Glutamatergic neuron (in vitro differentiated cells): ENCODE data around the gene AXL. TPM values are rescaled to one million over a fixed set of nuclear protein-coding genes. Genes with fewer than 3 reads are reported as not detected.
A peak's percentile ranks its signal among the peaks of the same experiment; 100 is the strongest.

Experiments
- DNase-seq: peaks from one replicate; pipeline ENCODE4 v3.0.0; 2022
- H3K27ac Mint-ChIP-seq: one replicate; pipeline ENCODE4 v1.8.0; 2020; ENCODE audit warnings: mild to moderate bottlenecking, mixed read lengths, inconsistent platforms; ENCODE audit not compliant: unreplicated experiment
- H3K27me3 Mint-ChIP-seq: one replicate; pipeline ENCODE4 v1.8.0; 2020; ENCODE audit warnings: mild to moderate bottlenecking, moderate library complexity, mixed read lengths, inconsistent platforms; ENCODE audit not compliant: unreplicated experiment
- H3K36me3 Mint-ChIP-seq: one replicate; pipeline ENCODE4 v1.8.0; 2020; ENCODE audit warnings: mild to moderate bottlenecking, mixed read lengths, inconsistent platforms; ENCODE audit not compliant: unreplicated experiment
- H3K4me1 Mint-ChIP-seq: one replicate; pipeline ENCODE4 v1.8.0; 2020; ENCODE audit warnings: mild to moderate bottlenecking, low read depth, mixed read lengths, inconsistent platforms; ENCODE audit not compliant: unreplicated experiment
- H3K4me3 Mint-ChIP-seq: one replicate; pipeline ENCODE4 v1.8.0; 2020; ENCODE audit warnings: mild to moderate bottlenecking, mixed read lengths, inconsistent platforms; ENCODE audit not compliant: unreplicated experiment
- H3K9me3 Mint-ChIP-seq: one replicate; pipeline ENCODE4 v1.8.0; 2020; ENCODE audit warnings: mild to moderate bottlenecking, moderate library complexity, mixed read lengths, inconsistent platforms; ENCODE audit not compliant: unreplicated experiment
- total RNA-seq: library from RNA; stranded (reverse); fragmentation: NEBNext Ultra II Directional; extraction: Animal tissue kit (Norgen Biotek cat#: 25700); gene quantifications from one replicate; pipeline ENCODE4 v1.2.1, GENCODE V29; 2021; ENCODE audit not compliant: unreplicated experiment
- TF ChIP-seq, protein P1 (sequence below): fragments of 200-600 bp; sonication (generic); IDR thresholded peaks from one replicate; pipeline ENCODE4 v1.5.0; 2021; ENCODE audit not compliant: partially characterized antibody, unreplicated experiment

The AXL gene
- total RNA-seq, 1 donor from 2014 or later: not detected

DNA sequence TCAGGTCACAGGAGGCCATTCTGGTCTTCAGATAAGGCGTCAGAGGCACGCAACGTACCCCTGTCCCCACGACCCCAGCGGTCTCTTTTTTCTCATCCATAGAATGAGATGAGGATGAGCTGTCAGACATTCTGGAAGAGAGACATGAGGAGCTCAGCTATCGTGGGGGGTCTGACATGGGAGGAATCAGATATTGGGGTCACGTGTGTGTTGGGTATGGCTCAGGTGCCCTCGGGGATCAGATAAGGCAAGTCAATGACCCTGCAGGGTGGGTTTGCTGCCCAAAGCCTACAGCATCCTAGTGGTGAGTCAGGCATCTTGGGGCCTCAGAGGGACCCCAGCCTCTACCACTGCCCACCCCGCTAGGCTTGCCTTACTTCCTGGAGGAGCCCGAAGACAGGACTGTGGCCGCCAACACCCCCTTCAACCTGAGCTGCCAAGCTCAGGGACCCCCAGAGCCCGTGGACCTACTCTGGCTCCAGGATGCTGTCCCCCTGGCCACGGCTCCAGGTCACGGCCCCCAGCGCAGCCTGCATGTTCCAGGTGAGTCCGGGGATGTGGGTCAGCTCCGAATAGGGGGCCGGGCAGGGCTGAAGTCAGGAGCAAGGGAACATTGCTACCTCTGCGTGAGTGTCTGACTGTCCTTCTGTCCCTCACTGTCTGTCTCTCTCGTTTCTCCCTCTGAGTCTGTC lies 2.6 kb downstream of the AXL start:
- DNase-seq: no peak
- Mint-ChIP-seq H3K27ac (no peak overlapping the region), H3K27me3 (peaks cover 20% of the 10 kb centered on the region), H3K4me3 (peak overlapping the region; percentile 59), H3K36me3 (peaks cover 6% of the 10 kb centered on the region), H3K9me3 (peaks cover 3% of the 10 kb centered on the region), H3K4me1 (peaks cover 4% of the 10 kb centered on the region)
- TF ChIP-seq, protein P1, sequence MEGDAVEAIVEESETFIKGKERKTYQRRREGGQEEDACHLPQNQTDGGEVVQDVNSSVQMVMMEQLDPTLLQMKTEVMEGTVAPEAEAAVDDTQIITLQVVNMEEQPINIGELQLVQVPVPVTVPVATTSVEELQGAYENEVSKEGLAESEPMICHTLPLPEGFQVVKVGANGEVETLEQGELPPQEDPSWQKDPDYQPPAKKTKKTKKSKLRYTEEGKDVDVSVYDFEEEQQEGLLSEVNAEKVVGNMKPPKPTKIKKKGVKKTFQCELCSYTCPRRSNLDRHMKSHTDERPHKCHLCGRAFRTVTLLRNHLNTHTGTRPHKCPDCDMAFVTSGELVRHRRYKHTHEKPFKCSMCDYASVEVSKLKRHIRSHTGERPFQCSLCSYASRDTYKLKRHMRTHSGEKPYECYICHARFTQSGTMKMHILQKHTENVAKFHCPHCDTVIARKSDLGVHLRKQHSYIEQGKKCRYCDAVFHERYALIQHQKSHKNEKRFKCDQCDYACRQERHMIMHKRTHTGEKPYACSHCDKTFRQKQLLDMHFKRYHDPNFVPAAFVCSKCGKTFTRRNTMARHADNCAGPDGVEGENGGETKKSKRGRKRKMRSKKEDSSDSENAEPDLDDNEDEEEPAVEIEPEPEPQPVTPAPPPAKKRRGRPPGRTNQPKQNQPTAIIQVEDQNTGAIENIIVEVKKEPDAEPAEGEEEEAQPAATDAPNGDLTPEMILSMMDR: no peak

DNA sequence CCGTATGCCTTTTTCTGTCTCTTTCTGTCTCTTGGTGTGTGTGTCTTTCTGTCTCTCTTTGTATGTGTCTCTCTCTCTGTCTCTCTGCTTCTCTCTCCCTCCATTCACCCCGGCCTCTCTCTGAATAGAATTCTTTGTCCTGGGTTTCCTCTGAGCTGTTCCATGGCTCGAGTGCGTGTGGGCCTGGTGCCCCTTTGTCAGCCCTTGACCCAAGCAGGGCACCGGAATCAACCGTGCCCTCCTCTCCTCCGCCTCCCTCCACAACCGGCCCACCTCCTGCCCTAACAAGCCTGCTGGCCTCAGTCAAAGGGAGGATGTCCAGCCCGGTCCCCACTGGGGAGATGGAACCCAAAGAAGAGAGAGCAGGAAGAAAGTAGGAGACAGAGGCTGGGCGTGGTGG lies 3.2 kb downstream of the AXL start:
- DNase-seq: no peak
- Mint-ChIP-seq H3K4me3 (peak overlapping the region; percentile 59), H3K27me3 (peaks cover 22% of the 10 kb centered on the region), H3K9me3 (peaks cover 3% of the 10 kb centered on the region), H3K4me1 (peaks cover 4% of the 10 kb centered on the region), H3K36me3 (peaks cover 6% of the 10 kb centered on the region), H3K27ac (no peak overlapping the region)
- TF ChIP-seq, protein P1: no peak

DNA sequence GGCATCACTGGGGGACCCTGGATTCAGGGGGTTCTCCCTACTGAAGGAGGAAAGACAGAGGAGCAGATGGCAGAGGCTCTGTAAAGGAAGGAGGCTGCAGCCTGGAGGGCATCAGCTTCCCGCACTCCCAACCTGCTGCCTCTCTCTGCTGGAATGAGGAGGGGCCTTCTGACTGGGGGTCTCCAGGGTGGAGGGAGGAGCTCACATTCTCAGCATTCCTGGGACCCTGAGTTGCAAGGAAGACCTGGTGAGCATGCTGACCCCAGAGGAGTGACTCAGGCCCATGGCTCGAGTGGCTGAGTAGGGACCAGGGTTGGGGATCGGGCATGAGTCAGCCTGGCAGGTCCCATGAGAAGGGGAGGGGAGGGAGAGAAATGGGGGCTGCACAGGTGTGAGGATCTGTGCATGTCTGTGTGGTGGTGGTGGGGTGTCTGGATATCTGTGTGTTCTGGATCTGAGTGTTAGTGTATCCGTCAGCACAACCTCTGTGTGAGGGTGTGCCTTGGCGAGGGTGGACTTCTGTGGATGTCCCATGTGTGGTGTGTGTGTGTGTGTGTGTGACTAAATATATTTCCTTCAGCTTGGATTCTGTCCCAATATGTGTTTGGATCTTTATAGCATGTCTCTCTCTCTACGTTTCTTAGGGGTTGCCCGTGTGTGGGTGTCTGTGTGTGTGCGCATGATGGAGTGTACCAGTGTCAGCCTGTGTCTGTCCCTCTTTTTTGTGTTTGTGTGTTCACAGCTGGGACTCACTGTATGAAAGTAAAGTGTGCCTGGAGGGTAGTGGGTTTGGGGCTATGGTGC lies 4.6 kb downstream of the AXL start:
- H3K9me3 Mint-ChIP-seq: peaks cover 2% of the 10 kb centered on the region
- H3K36me3 Mint-ChIP-seq: peaks cover 6% of the 10 kb centered on the region
- peaks cover 4% of the 10 kb centered on the region for H3K4me1 Mint-ChIP-seq
- TF ChIP-seq, protein P1: no peak
- no peak overlapping the region for H3K27ac Mint-ChIP-seq
- no peak overlapping the region for H3K4me3 Mint-ChIP-seq
- DNase-seq: no peak
- peaks cover 21% of the 10 kb centered on the region for H3K27me3 Mint-ChIP-seq

DNA sequence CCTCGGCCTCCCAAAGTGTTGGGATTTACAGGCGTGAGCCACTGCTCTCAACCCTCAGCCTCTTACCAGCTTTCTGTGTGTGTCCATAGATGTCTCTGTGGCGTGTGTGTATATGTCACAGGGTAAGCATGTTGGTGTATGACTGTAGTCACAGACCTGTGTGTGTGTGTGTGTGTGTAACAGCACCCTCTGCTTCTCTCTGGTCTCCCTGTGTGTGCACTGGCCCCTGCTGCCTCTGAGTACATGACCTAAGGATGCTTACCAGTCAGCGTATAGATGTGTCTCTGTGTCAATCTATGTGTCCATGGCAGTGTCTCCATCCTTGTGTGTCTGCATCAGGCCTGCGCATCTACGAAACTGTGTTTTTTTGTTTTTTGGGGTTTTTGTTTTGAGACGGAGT lies 5.6 kb downstream of the AXL start:
- peaks cover 19% of the 10 kb centered on the region for H3K27me3 Mint-ChIP-seq
- TF ChIP-seq, protein P1: no peak
- H3K27ac Mint-ChIP-seq: no peak overlapping the region
- no peak for DNase-seq
- no peak overlapping the region for H3K4me3 Mint-ChIP-seq
- H3K9me3 Mint-ChIP-seq: no peaks in the 10 kb centered on the region
- H3K4me1 Mint-ChIP-seq: peaks cover 4% of the 10 kb centered on the region
- peaks cover 6% of the 10 kb centered on the region for H3K36me3 Mint-ChIP-seq
